K562 (cell line): ENCODE measurements around the gene HEMK1. TPM values are rescaled to one million over a fixed set of nuclear protein-coding genes. Genes with fewer than 3 reads are reported as not detected.

Source experiments
- ATAC-seq: fragments of 200-7000 bp; cut with Tn5 transposase; 3 replicates; pipeline ENCODE4 v1.9.1; 2020; ENCODE audit warnings: moderate library complexity
- BruUV-seq: library from RNA; stranded (reverse); fragments of 400-500 nt; replicated peaks from 2 replicates; lab custom pipeline; 2021; lab: Mats Ljungman, UMichigan
- CTCF ChIA-PET: fragments of 300-600 bp; formaldehyde crosslinking; extraction: SDS; loops from one replicate; lab custom pipeline; 2021; ENCODE audit warnings: low intra/inter-chr PET ratio; lab: Yijun Ruan, JAX
- POLR2A ChIA-PET: fragments of 300-600, 350-650 bp; sonication (Branson Sonifier 250); formaldehyde crosslinking; extraction: SDS; loops from one replicate; lab custom pipeline; 2021; ENCODE audit warnings: antibody characterized with exemption, inconsistent platforms; lab: Yijun Ruan, JAX
- DNase-seq, 4 experiments: peaks; one replicate each; pipeline versions ENCODE4 v3.0.0 to v3.0.0-alpha.2; 2011 to 2018; ENCODE audit warnings: low spot score in 3 of 4, mixed read lengths in 3 of 4; ENCODE audit errors: extremely low read depth in 1 of 4
- FAIRE-seq: peaks from 2 replicates; lab custom pipeline; 2011; peaks lifted over from hg19 to GRCh38; lab: Jason Lieb, UNC
- H2AFZ ChIP-seq: 2 replicates; pipeline ENCODE4 v1.6.0; 2011; ENCODE audit warnings: low read depth, low read length, control low read depth, inconsistent platforms
- H3K27ac ChIP-seq: fragments of 200-600 bp; 3 replicates; pipeline ENCODE4 v1.8.0; 2011; ENCODE audit warnings: low read depth, mild to moderate bottlenecking, control low read depth, inconsistent platforms, low read length, moderate library complexity, mixed read lengths; ENCODE audit errors: extremely low read depth
- H3K27me3 ChIP-seq, 2 experiments: fragments of 300-600 bp in 1 of 2; 2 replicates in 1 of 2; 3 replicates in 1 of 2; pipeline versions ENCODE4 v1.6.0 to v1.8.0; 2011; ENCODE audit warnings: inconsistent platforms in 2 of 2, low read length in 2 of 2, mild to moderate bottlenecking in 1 of 2, mixed read lengths in 1 of 2, moderate library complexity in 1 of 2; ENCODE audit not compliant: control insufficient read depth in 2 of 2, insufficient read depth in 2 of 2
- H3K36me3 ChIP-seq: fragments of 300-600 bp; 3 replicates; pipeline ENCODE4 v1.8.0; 2011; ENCODE audit warnings: mild to moderate bottlenecking, low read length, inconsistent platforms; ENCODE audit not compliant: control insufficient read depth, insufficient read depth
- H3K4me1 ChIP-seq, 2 experiments: fragments of 200-600 bp in 1 of 2; replicated peaks in 1 of 2; 2 replicates in 1 of 2; 3 replicates in 1 of 2; pipeline versions ENCODE4 v1.5.1 to v1.8.0; 2011; ENCODE audit warnings: inconsistent platforms in 2 of 2, low read length in 2 of 2, mild to moderate bottlenecking in 1 of 2, mixed read lengths in 1 of 2, moderate library complexity in 1 of 2; ENCODE audit not compliant: control insufficient read depth in 2 of 2, insufficient read depth in 2 of 2
- H3K4me2 ChIP-seq: 2 replicates; pipeline ENCODE4 v1.6.1; 2011; ENCODE audit warnings: low read length, control low read depth, inconsistent platforms, mixed read lengths; ENCODE audit not compliant: insufficient read depth
- H3K4me3 ChIP-seq: fragments of 200-600 bp; sonication (generic), shearing (Covaris generic); 2 replicates; pipeline ENCODE4 v1.5.1; 2016; ENCODE audit warnings: control low read depth, inconsistent platforms
- H3K79me2 ChIP-seq: fragments of 200-600 bp; 3 replicates; pipeline ENCODE4 v1.8.0; 2011; ENCODE audit warnings: low read length, inconsistent platforms; ENCODE audit not compliant: control insufficient read depth, insufficient read depth
- H3K9ac ChIP-seq, 2 experiments: 2 replicates each; pipeline versions ENCODE4 v1.6.0 to v1.6.1; 2011; ENCODE audit warnings: low read depth in 2 of 2, low read length in 2 of 2, control low read depth in 1 of 2, inconsistent platforms in 1 of 2, mild to moderate bottlenecking in 1 of 2, mixed read lengths in 1 of 2; ENCODE audit not compliant: insufficient read depth in 1 of 2
- H3K9me1 ChIP-seq: one replicate; pipeline ENCODE4 v1.6.0; 2011; ENCODE audit warnings: inconsistent platforms, mild to moderate bottlenecking, low read length, moderate library complexity; ENCODE audit not compliant: control insufficient read depth, insufficient read depth
- H3K9me3 ChIP-seq: replicated peaks from 2 replicates; pipeline ENCODE4 v1.5.1; 2011; ENCODE audit warnings: low read depth, low read length, inconsistent platforms; ENCODE audit not compliant: control insufficient read depth, insufficient read depth
- H4K20me1 ChIP-seq: replicated peaks from 2 replicates; pipeline ENCODE4 v1.6.1; 2011; ENCODE audit warnings: low read length, inconsistent platforms, mixed read lengths; ENCODE audit not compliant: control insufficient read depth, insufficient read depth
- GABPB1 ChIP-seq: sonication (generic); formaldehyde crosslinking; IDR thresholded peaks from 2 replicates; pipeline ENCODE4 v1.8.0; 2022; ENCODE audit warnings: mild to moderate bottlenecking, missing genetic modification reagents
- HNRNPLL ChIP-seq: fragments of 200-400 bp; formaldehyde crosslinking; IDR thresholded peaks from 2 replicates; pipeline ENCODE4 v1.6.1; 2017; ENCODE audit warnings: low read length, low read depth, mild to moderate bottlenecking; ENCODE audit not compliant: poor library complexity, severe bottlenecking
- ILF3 ChIP-seq: fragments of 450-650 bp; IDR thresholded peaks from 2 replicates; pipeline ENCODE4 v1.6.1; 2018; ENCODE audit warnings: antibody characterized with exemption, mild to moderate bottlenecking, moderate library complexity, borderline replicate concordance
- JUND ChIP-seq, 2 experiments: IDR thresholded peaks; 2 replicates in 1 of 2; 3 replicates in 1 of 2; pipeline ENCODE4 v1.6.1; 2011; ENCODE audit warnings: borderline replicate concordance in 2 of 2, low read depth in 2 of 2, low read length in 2 of 2, improper control_type of control experiment in 1 of 2, missing biosample characterization in 1 of 2, missing genetic modification characterization in 1 of 2, missing genetic modification reagents in 1 of 2
- SMARCC2 ChIP-seq: fragments of 450-650 bp; IDR thresholded peaks from 2 replicates; pipeline ENCODE4 v1.6.1; 2017; ENCODE audit warnings: antibody characterized with exemption, moderate library complexity, mild to moderate bottlenecking, low read depth
- SMARCE1 ChIP-seq: fragments of 450-650 bp; IDR thresholded peaks from 2 replicates; pipeline ENCODE4 v1.7.1; 2016; ENCODE audit warnings: mild to moderate bottlenecking
- SMC3 ChIP-seq: conservative IDR thresholded peaks from 2 replicates; pipeline ENCODE4 v1.6.1; 2011; ENCODE audit warnings: low read depth, low read length, improper control_type of control experiment; ENCODE audit not compliant: insufficient read depth
- XRCC5 ChIP-seq: fragments of 200-400 bp; formaldehyde crosslinking; IDR thresholded peaks from 2 replicates; pipeline ENCODE4 v1.6.1; 2017; ENCODE audit warnings: low read depth, mild to moderate bottlenecking, low read length
- ZNF239 ChIP-seq: fragments of 250-450 bp; sonication (Bioruptor Pico); IDR thresholded peaks from 2 replicates; pipeline ENCODE4 v1.4.0; 2020; ENCODE audit warnings: mild to moderate bottlenecking
- WGBS: fragments of 100-300 bp; shearing (Covaris generic); methylation state at CpG from one replicate; pipeline ENCODE4 v1.1.6; 2016; ENCODE audit warnings: low coverage, mixed read lengths; ENCODE audit not compliant: insufficient coverage; ENCODE audit errors: missing lambda C conversion rate; 5-methylcytosine and 5-hydroxymethylcytosine counted together
- in situ Hi-C: fragments of 300-500 bp; cut with MboI; formaldehyde crosslinking; loops from 4 replicates; pipeline ENCODE4 v1.15.0; 2018; ENCODE audit warnings: inconsistent platforms, mixed read lengths
- intact Hi-C: fragments of 100-400 bp; cut with micrococcal nuclease; formaldehyde crosslinking; loops from 2 replicates; pipeline ENCODE4 v1.14.2; 2022
- polyA plus RNA-seq, 8 experiments: library from polyadenylated mRNA; depleted of rRNA in 4 of 8; stranded (reverse) in 5 of 8; unstranded in 3 of 8; fragments of >200 nt; fragmentation: Nextera tagmentation in 2 of 8; fragmentation: Illumina TruSeq in 1 of 8; extraction: Ambion mirVana in 2 of 8; extraction: Trizol in 1 of 8; gene quantifications; 2 replicates each; pipeline versions ENCODE4 v1.2.1 to v1.2.3, GENCODE V29; 2011 to 2014; ENCODE audit warnings: inconsistent platforms in 1 of 8, missing spikeins in 1 of 8
- total RNA-seq, 7 experiments: library from RNA; depleted of rRNA in 6 of 7; stranded (reverse); fragments of >200 nt in 6 of 7; fragmentation: Illumina TruSeq in 2 of 7; extraction: Trizol in 2 of 7; gene quantifications; 2 replicates each; pipeline versions ENCODE4 v1.2.1 to v1.2.3, GENCODE V29; 2011 to 2021; ENCODE audit warnings: low replicate concordance in 1 of 7
- TF ChIP-seq, protein P1 (sequence below): fragments of 250-450 bp; sonication (Bioruptor Pico); IDR thresholded peaks from 2 replicates; pipeline ENCODE4 v1.5.1; 2021; ENCODE audit warnings: mild to moderate bottlenecking
- TF ChIP-seq, protein P2 (sequence below), 3 experiments: IDR thresholded peaks in 2 of 3; conservative IDR thresholded peaks in 1 of 3; 2 replicates each; pipeline ENCODE4 v1.5.1; 2011 to 2012; ENCODE audit warnings: low read length in 3 of 3, mild to moderate bottlenecking in 3 of 3, control low read depth in 2 of 3, improper control_type of control experiment in 1 of 3, inconsistent platforms in 1 of 3, low read depth in 1 of 3, mixed read lengths in 1 of 3, moderate library complexity in 1 of 3; ENCODE audit not compliant: insufficient read depth in 2 of 3
- TF ChIP-seq, protein P3 (sequence below): sonication (generic); formaldehyde crosslinking; IDR thresholded peaks from 2 replicates; pipeline ENCODE4 v1.9.0; 2022; ENCODE audit warnings: mild to moderate bottlenecking, missing genetic modification reagents

Gene HEMK1
- total and polyA plus RNA-seq, 9 of the 15 experiments (the other 6 are each of a cell fraction or from before 2014, with no cell fraction given): 2.0 to 16.8 (median 11.4) TPM

DNA sequence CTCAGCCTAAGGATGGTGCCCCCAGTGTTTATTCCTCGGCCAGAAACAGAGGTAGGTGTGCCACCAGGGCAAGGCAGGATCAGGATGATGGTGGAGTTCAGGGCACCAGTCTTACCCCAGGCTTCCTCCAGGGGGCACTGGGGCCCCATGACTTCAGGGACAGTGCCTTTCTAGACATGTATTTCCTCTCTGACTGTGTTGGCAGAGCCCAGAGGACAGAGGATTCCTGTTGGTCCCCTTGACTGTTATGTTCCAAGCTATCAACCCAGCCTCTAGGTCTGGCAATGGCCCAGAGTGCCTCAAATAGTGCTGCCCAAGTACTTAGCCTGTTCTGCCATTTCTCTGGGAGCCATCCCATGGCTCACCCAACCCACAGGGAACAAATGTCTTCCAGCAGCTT is 2.8 kb downstream of the HEMK1 start:
- peaks cover 29% of the 10 kb centered on the region; the same call in 2 of the 3 replicates for H3K36me3 ChIP-seq
- peaks cover 15% of the 10 kb centered on the region for H3K79me2 ChIP-seq
- no peak overlapping the region for H2AFZ ChIP-seq
- ChIA-PET CTCF (interaction anchor here (0.6 to 5.6 kb wide), 2 partner anchors 34 to 42 kb away, joined by 3 to 56 read pairs; partner anchors contain the start of genes CISH and MAPKAPK3), POLR2A (interaction anchor here (0.5 to 1.6 kb wide), 4 partner anchors 30 to 41 kb away, joined by 3 to 7 read pairs (median 4); no protein-coding TSS in a partner anchor)
- no peak overlapping the region; the same call in 2 of the 3 replicates for H3K27ac ChIP-seq
- H3K27me3 ChIP-seq: no peaks in the 10 kb centered on the region
- peak; percentile 89 for FAIRE-seq
- peaks cover 50 to 56% of the 10 kb centered on the region in 2 experiments; a peak in 4 of 5 replicates for H3K4me1 ChIP-seq
- WGBS: no CpG with 5 or more reads among the region's 1 CpG
- H3K9me3 ChIP-seq: no peaks in the 10 kb centered on the region
- H4K20me1 ChIP-seq: no peaks in the 10 kb centered on the region
- H3K4me2 ChIP-seq: no peak overlapping the region
- no TSS peak for BruUV-seq
- intact Hi-C loops: loop anchor here (1.0 kb wide), 2 partner anchors 42 to 80 kb away; no protein-coding TSS in a partner anchor
- peak overlapping the region in 1 of 2 experiments; percentile 84; a peak in 1 of 4 replicates for H3K9ac ChIP-seq
- in situ Hi-C loops: loop anchor here (5.0 kb wide), 1 partner anchor 85 kb away; no protein-coding TSS in a partner anchor
- H3K4me3 ChIP-seq: no peak overlapping the region
- no peaks in the 10 kb centered on the region for H3K9me1 ChIP-seq
- peak; percentile 57 to 78 (median 62) for DNase-seq
- peak; percentile 52 for ATAC-seq
- TF ChIP-seq, protein P1, sequence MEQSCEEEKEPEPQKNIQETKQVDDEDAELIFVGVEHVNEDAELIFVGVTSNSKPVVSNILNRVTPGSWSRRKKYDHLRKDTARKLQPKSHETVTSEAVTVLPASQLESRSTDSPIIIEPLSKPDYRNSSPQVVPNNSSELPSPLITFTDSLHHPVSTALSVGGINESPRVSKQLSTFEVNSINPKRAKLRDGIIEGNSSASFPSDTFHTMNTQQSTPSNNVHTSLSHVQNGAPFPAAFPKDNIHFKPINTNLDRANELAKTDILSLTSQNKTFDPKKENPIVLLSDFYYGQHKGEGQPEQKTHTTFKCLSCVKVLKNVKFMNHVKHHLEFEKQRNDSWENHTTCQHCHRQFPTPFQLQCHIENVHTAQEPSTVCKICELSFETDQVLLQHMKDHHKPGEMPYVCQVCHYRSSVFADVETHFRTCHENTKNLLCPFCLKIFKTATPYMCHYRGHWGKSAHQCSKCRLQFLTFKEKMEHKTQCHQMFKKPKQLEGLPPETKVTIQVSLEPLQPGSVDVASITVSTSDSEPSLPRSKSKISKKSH (CRISPR knock-in tag): no peak
- TF ChIP-seq HNRNPLL: no peak
- TF ChIP-seq ZNF239 (CRISPR knock-in tag): no peak
- TF ChIP-seq SMARCE1: no peak
- peak; percentile 94 for TF ChIP-seq SMC3
- TF ChIP-seq XRCC5: no peak
- 0 out of 2 replicates have a peak, but pooled peaks have one; percentile 5 for TF ChIP-seq JUND (IDR thresholded peaks at IDR 0.05; ENCODE audit: borderline replicate concordance, low read depth, low read length)
- TF ChIP-seq JUND (tag; IDR thresholded peaks at IDR 0.05; ENCODE audit: borderline replicate concordance, low read depth, low read length): no peak; the same call in 2 of the 3 replicates
- TF ChIP-seq, protein P2, sequence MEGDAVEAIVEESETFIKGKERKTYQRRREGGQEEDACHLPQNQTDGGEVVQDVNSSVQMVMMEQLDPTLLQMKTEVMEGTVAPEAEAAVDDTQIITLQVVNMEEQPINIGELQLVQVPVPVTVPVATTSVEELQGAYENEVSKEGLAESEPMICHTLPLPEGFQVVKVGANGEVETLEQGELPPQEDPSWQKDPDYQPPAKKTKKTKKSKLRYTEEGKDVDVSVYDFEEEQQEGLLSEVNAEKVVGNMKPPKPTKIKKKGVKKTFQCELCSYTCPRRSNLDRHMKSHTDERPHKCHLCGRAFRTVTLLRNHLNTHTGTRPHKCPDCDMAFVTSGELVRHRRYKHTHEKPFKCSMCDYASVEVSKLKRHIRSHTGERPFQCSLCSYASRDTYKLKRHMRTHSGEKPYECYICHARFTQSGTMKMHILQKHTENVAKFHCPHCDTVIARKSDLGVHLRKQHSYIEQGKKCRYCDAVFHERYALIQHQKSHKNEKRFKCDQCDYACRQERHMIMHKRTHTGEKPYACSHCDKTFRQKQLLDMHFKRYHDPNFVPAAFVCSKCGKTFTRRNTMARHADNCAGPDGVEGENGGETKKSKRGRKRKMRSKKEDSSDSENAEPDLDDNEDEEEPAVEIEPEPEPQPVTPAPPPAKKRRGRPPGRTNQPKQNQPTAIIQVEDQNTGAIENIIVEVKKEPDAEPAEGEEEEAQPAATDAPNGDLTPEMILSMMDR (IDR thresholded peaks at IDR 0.05 in 2 of 3, conservative IDR thresholded peaks at IDR 0.05 in 1 of 3; ENCODE audit: insufficient read depth in 2 of 3, low read depth in 1 of 3, low read length in 3 of 3): peak; percentile 79 to 89 (median 88)
- TF ChIP-seq GABPB1: no peak
- no peak for TF ChIP-seq SMARCC2
- no peak for TF ChIP-seq ILF3
- TF ChIP-seq, protein P3, sequence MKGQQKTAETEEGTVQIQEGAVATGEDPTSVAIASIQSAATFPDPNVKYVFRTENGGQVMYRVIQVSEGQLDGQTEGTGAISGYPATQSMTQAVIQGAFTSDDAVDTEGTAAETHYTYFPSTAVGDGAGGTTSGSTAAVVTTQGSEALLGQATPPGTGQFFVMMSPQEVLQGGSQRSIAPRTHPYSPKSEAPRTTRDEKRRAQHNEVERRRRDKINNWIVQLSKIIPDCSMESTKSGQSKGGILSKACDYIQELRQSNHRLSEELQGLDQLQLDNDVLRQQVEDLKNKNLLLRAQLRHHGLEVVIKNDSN (CRISPR knock-in tag): no peak
